Endothelial cell of umbilical vein (primary cell): ENCODE results near the gene CUEDC1. TPM values are rescaled to one million over a fixed set of nuclear protein-coding genes. Genes with fewer than 3 reads are reported as not detected.
A peak's percentile ranks its signal among the peaks of the same experiment; 100 is the strongest.

Source experiments
- BruUV-seq: library from RNA; stranded (reverse); fragments of 400-500 nt; replicated peaks from 2 replicates; lab custom pipeline; 2021; lab: Mats Ljungman, UMichigan
- CTCF ChIA-PET: fragments of 300-600, 350-600 bp; sonication (Branson Sonifier 250); formaldehyde crosslinking; loops from one replicate; lab custom pipeline; 2021; ENCODE audit warnings: antibody characterized with exemption, inconsistent platforms; lab: Charles Lee
- POLR2A ChIA-PET: fragments of 300-600, 350-600 bp; sonication (Branson Sonifier 250); formaldehyde crosslinking; loops from one replicate; lab custom pipeline; 2021; ENCODE audit warnings: antibody characterized with exemption, inconsistent platforms; lab: Charles Lee
- DNase-seq: peaks from one replicate; pipeline ENCODE4 v3.0.0-alpha.2; 2011; ENCODE audit warnings: low read depth, low spot score
- FAIRE-seq: peaks from 2 replicates; lab custom pipeline; 2011; peaks lifted over from hg19 to GRCh38; lab: Jason Lieb, UNC
- H2AFZ ChIP-seq: 2 replicates; pipeline ENCODE4 v1.6.0; 2012; ENCODE audit warnings: low read depth, low read length, control low read depth, inconsistent platforms
- H3K27ac ChIP-seq: 2 replicates; pipeline ENCODE4 v1.5.1; 2011; ENCODE audit warnings: low read depth, mild to moderate bottlenecking, control low read depth, low read length, moderate library complexity; ENCODE audit not compliant: insufficient read depth
- H3K27me3 ChIP-seq, 2 experiments: 2 replicates each; pipeline versions ENCODE4 v1.6.0 to v1.6.1; 2011; ENCODE audit warnings: low read length in 2 of 2, mixed read lengths in 1 of 2; ENCODE audit not compliant: control insufficient read depth in 2 of 2, insufficient read depth in 2 of 2
- H3K36me3 ChIP-seq, 2 experiments: 2 replicates in 1 of 2; 3 replicates in 1 of 2; pipeline ENCODE4 v1.5.1; 2011; ENCODE audit warnings: low read length in 2 of 2, mild to moderate bottlenecking in 1 of 2, moderate library complexity in 1 of 2; ENCODE audit not compliant: control insufficient read depth in 2 of 2, insufficient read depth in 2 of 2; ENCODE audit errors: extremely low read depth in 1 of 2
- H3K4me1 ChIP-seq: 3 replicates; pipeline ENCODE4 v1.5.1; 2011; ENCODE audit warnings: mild to moderate bottlenecking, low read length; ENCODE audit not compliant: control insufficient read depth, insufficient read depth; ENCODE audit errors: extremely low read depth
- H3K4me2 ChIP-seq: 2 replicates; pipeline ENCODE4 v1.6.1; 2011; ENCODE audit warnings: low read length, control low read depth, mixed read lengths; ENCODE audit not compliant: insufficient read depth
- H3K4me3 ChIP-seq, 3 experiments: fragments of 200-600 bp in 1 of 3; sonication (generic), shearing (Covaris generic) in 1 of 3; replicated peaks in 1 of 3; 2 replicates each; pipeline ENCODE4 v1.5.1; 2011 to 2016; ENCODE audit warnings: control low read depth in 3 of 3, low read length in 3 of 3, mild to moderate bottlenecking in 2 of 3, inconsistent platforms in 1 of 3, low read depth in 1 of 3, moderate library complexity in 1 of 3; ENCODE audit not compliant: insufficient read depth in 1 of 3
- H3K79me2 ChIP-seq: 2 replicates; pipeline ENCODE4 v1.6.0; 2012; ENCODE audit warnings: low read length, inconsistent platforms; ENCODE audit not compliant: control insufficient read depth, insufficient read depth
- H3K9ac ChIP-seq: replicated peaks from 2 replicates; pipeline ENCODE3; 2011; ENCODE audit warnings: low read length, control low read depth; ENCODE audit not compliant: insufficient read depth; ENCODE audit errors: extremely low read depth
- H3K9me1 ChIP-seq: replicated peaks from 3 replicates; pipeline ENCODE4 v1.6.0; 2011; ENCODE audit warnings: mild to moderate bottlenecking, low read length; ENCODE audit not compliant: control insufficient read depth, insufficient read depth; ENCODE audit errors: extremely low read depth
- H3K9me3 ChIP-seq: replicated peaks from 2 replicates; pipeline ENCODE4 v1.5.1; 2012; ENCODE audit warnings: low read length, inconsistent platforms; ENCODE audit not compliant: control insufficient read depth, insufficient read depth
- H4K20me1 ChIP-seq: replicated peaks from 2 replicates; pipeline ENCODE3; 2011; ENCODE audit warnings: mild to moderate bottlenecking, low read length; ENCODE audit not compliant: control insufficient read depth, insufficient read depth; ENCODE audit errors: extremely low read depth
- EZH2 ChIP-seq: IDR thresholded peaks from 2 replicates; pipeline ENCODE4 v1.6.1; 2012; ENCODE audit warnings: borderline replicate concordance, low read depth, mild to moderate bottlenecking, moderate library complexity, low read length, inconsistent platforms; ENCODE audit not compliant: severe bottlenecking
- FOS ChIP-seq: IDR thresholded peaks from 2 replicates; pipeline ENCODE4 v1.6.1; 2011; ENCODE audit warnings: mild to moderate bottlenecking, low read length, moderate library complexity, borderline replicate concordance; ENCODE audit not compliant: insufficient read depth
- GATA2 ChIP-seq: IDR thresholded peaks from 2 replicates; pipeline ENCODE4 v1.7.0; 2011; ENCODE audit warnings: low read depth, mild to moderate bottlenecking, moderate library complexity, mixed read lengths, low read length; ENCODE audit not compliant: insufficient read length, insufficient read depth
- JUN ChIP-seq: IDR thresholded peaks from 2 replicates; pipeline ENCODE4 v1.6.1; 2011; ENCODE audit warnings: borderline replicate concordance, low read depth; ENCODE audit not compliant: insufficient read length, insufficient read depth
- MAX ChIP-seq: IDR thresholded peaks from 2 replicates; pipeline ENCODE4 v1.6.1; 2011; ENCODE audit not compliant: insufficient read depth, insufficient read length
- MYC ChIP-seq: IDR thresholded peaks from one replicate; pipeline ENCODE4 v1.6.1; 2011; ENCODE audit warnings: mild to moderate bottlenecking, low read depth, low read length
- POLR2A ChIP-seq: IDR thresholded peaks from 2 replicates; pipeline ENCODE4 v1.6.1; 2012; ENCODE audit warnings: low read depth, mild to moderate bottlenecking, control low read depth, low read length
- POLR2AphosphoS5 ChIP-seq: IDR thresholded peaks from 2 replicates; pipeline ENCODE4 v1.6.1; 2012; ENCODE audit warnings: low read depth, mild to moderate bottlenecking, control low read depth, low read length, moderate library complexity; ENCODE audit not compliant: insufficient read depth
- dilution Hi-C: fragments of 300-500 bp; cut with MboI; formaldehyde crosslinking; loops from one replicate; pipeline ENCODE4 v1.15.0; 2019; ENCODE audit warnings: low sequenced_read_pairs; ENCODE audit not compliant: extremely low pct_ligation_motif_present
- intact Hi-C: fragments of 100-400 bp; cut with micrococcal nuclease; formaldehyde crosslinking; loops from one replicate; pipeline ENCODE4 v1.10.0; 2022
- polyA plus RNA-seq, 4 experiments: library from polyadenylated mRNA; depleted of rRNA in 3 of 4; stranded (reverse) in 3 of 4; unstranded in 1 of 4; fragments of >200 nt; gene quantifications; 2 replicates each; pipeline versions ENCODE4 v1.2.1 to v1.2.3, GENCODE V29; 2011 to 2012; ENCODE audit warnings: missing spikeins in 1 of 4
- total RNA-seq: library from RNA; stranded (reverse); gene quantifications from 2 replicates; pipeline ENCODE4 v1.2.3, GENCODE V29; 2021
- TF ChIP-seq, protein P1 (sequence below), 2 donors: IDR thresholded peaks; 1 replicate in 1 of 2; 2 replicates in 1 of 2; pipeline ENCODE4 v1.5.1; 2011; ENCODE audit warnings: low read length in 2 of 2, mild to moderate bottlenecking in 2 of 2, moderate library complexity in 2 of 2, control low read depth in 1 of 2, inconsistent platforms in 1 of 2, low read depth in 1 of 2; ENCODE audit not compliant: insufficient read depth in 1 of 2; ENCODE audit errors: extremely low read depth in 1 of 2

The CUEDC1 gene
- total and polyA plus RNA-seq, 2 donors (not counting 3 experiments of a cell fraction or from before 2014, with no cell fraction given) = 15.8 to 27.7 TPM

GRCh38 chr17:57948555-57949420 is 6.4 kb downstream of the CUEDC1 start:
- FAIRE-seq = peak; percentile 55
- peak; percentile 43 for DNase-seq
- no peaks in the 10 kb centered on the region for H3K9me3 ChIP-seq
- H3K4me2 ChIP-seq = peak overlapping the region; percentile 41
- intact Hi-C loops (no loop called here), dilution Hi-C loops (no loop called here)
- H3K9ac ChIP-seq = no peak overlapping the region
- no peaks in the 10 kb centered on the region for H3K9me1 ChIP-seq
- H3K36me3 ChIP-seq = no peaks in the 10 kb centered on the region
- ChIA-PET POLR2A (interaction anchor here (0.7 kb wide), 1 partner anchor 26 kb away, joined by 5 read pairs; no protein-coding TSS in a partner anchor), CTCF (interaction anchor here (0.6 to 3.1 kb wide), 10 partner anchors 13 to 90 kb away, joined by 3 to 15 read pairs (median 4); no protein-coding TSS in a partner anchor)
- H3K4me3 ChIP-seq = no peak overlapping the region
- H3K4me1 ChIP-seq = peaks cover 51% of the 10 kb centered on the region
- no TSS peak for BruUV-seq
- no peaks in the 10 kb centered on the region for H4K20me1 ChIP-seq
- H3K27me3 ChIP-seq = no peaks in the 10 kb centered on the region
- H3K79me2 ChIP-seq = peaks cover 8% of the 10 kb centered on the region
- TF ChIP-seq POLR2AphosphoS5 = no peak
- TF ChIP-seq MYC = no peak
- TF ChIP-seq, protein P1, sequence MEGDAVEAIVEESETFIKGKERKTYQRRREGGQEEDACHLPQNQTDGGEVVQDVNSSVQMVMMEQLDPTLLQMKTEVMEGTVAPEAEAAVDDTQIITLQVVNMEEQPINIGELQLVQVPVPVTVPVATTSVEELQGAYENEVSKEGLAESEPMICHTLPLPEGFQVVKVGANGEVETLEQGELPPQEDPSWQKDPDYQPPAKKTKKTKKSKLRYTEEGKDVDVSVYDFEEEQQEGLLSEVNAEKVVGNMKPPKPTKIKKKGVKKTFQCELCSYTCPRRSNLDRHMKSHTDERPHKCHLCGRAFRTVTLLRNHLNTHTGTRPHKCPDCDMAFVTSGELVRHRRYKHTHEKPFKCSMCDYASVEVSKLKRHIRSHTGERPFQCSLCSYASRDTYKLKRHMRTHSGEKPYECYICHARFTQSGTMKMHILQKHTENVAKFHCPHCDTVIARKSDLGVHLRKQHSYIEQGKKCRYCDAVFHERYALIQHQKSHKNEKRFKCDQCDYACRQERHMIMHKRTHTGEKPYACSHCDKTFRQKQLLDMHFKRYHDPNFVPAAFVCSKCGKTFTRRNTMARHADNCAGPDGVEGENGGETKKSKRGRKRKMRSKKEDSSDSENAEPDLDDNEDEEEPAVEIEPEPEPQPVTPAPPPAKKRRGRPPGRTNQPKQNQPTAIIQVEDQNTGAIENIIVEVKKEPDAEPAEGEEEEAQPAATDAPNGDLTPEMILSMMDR (IDR thresholded peaks at IDR 0.05; ENCODE audit: extremely low read depth in 1 of 2, insufficient read depth in 1 of 2, low read depth in 1 of 2, low read length in 2 of 2) = no peak
- no peak for TF ChIP-seq EZH2
- TF ChIP-seq GATA2 = no peak
- peak; percentile 46 for TF ChIP-seq JUN
- TF ChIP-seq FOS = peak; percentile 70
- no peak for TF ChIP-seq POLR2A
- no peak for TF ChIP-seq MAX
- H3K27ac ChIP-seq = peak overlapping the region; percentile 37
- H2AFZ ChIP-seq = no peak overlapping the region
